Fibroblast of skin of abdomen (primary cell): ENCODE measurements around the gene DHPS.
A peak's percentile ranks its signal among the peaks of the same experiment; 100 is the strongest.
"Not testable (repeated sequence)": the region's sequence is repeated elsewhere in the genome, so short reads cannot be mapped to it uniquely, and the experiment has no call there.

Experiments
- DNase-seq: peaks from one replicate; pipeline ENCODE4 v3.0.0-alpha.2; 2013

The DHPS gene

GRCh38 chr19:12705169-12705568, 23.5 kb upstream of the DHPS start:
- DNase-seq = no peak

DNA sequence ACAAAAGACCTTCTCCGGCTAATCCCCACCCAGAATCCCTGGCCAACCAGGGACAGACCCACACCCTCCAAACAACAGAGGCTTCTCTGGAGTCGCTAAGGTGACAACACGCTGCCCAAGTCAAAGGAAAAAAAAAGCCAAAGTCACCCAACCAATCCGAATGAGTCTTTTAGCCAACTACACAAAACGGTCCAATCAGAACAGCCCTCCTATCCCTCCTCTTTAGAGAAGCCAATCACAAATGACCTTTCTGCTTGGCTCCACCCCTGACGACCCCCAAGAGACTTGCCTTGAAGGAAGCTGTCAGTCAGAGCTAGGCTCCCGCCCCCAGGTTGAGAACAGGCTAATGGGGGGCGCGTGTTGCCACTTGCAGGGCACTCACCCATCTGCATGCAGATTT, 21.4 kb upstream of the DHPS start:
- DNase-seq = peak; percentile 31

GRCh38 chr19:12701596-12702282, 20.1 kb upstream of the DHPS start:
- no peak for DNase-seq

DNA sequence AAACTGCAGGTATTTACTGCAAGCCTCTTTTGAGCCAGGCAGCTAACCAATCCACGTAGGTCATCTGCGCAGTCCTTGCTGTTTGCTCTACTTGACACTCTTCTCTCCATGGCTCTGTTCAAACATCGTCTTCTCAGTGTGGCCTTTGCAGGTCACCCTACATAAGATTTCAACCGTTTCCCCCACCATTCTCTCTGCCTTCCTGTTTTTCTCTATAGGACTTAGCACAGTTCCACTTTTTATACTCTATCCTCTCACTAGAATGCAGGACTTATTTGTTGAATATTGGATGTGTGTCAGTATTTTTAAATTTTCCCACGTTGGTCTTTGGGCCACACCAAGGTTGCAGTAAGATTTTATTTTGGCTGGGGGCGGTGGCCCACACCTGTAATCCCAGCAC, 16.5 kb upstream of the DHPS start:
- no peak for DNase-seq

- not testable (repeated sequence) for DNase-seq
These were observed 15.7 kb upstream of the DHPS start for GRCh38 chr19:12697425-12697824.

- DNase-seq = peak; percentile 96
These were observed 15.0 kb upstream of the DHPS start, which contains the start of gene FBXW9 for GRCh38 chr19:12696366-12697335. TSS of gene FBXW9 (minus strand) at chr19:12696631. CDS start at chr19:12696581, 50 bp downstream.

DNA sequence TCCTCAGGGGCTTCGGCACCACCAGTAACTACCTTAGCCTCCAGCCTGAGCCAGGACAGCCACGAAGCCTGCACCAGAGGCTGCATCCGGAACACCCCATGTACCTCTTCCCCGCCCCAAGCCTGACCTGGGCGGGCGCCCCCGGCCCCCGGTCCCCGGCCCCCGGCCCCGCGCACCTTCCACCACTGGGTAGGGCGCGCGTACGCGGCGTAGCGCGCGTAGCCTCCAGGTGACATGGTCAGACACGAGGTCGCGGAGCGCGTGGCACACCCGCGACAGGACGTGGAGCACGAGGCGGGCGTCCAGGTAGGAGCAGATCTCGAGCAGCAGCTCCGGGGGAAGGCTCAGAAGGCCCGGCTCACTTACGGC, 14.3 kb upstream of the DHPS start:
- no peak for DNase-seq

GRCh38 chr19:12695514-12695913, 13.8 kb upstream of the DHPS start:
- DNase-seq = no peak

DNA sequence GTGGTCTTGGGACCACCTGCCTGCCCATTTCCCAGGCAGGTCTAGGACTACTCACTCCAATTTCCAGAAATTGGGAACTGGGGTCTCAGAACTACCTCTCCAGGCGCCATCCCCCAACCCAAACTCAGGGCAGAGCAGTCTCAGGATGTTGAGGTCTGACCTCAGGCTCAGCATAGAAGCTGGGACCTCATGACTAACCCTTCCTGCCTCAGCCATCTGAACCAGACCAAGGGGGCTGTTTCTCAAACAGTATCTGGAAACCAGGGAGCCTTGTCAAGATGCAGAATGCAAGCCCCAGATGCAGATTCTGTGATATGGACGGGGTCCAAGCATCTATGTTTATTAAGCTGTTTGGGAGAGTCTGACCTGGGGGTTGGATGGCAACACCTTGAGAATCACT, 13.4 kb upstream of the DHPS start:
- DNase-seq = no peak

DNA sequence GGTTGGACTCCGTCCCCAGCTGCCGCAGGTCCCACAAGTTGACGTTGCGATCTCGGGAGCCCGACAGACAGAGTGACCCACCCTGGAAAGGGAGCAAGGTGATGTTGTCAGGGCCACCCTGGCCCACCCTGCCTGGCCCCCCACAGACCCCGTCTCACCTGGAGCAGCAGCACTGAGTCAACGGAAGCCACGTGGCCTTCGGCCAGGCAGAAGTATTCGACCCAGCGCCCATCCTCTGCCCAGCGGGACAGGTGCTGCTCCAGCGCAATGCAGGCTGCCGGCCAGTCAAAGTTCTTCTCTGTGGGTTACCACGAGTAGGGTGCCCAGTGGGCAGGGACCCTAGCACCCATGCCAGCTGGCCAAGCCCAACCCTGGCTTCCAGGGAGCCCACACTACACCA, 13.0 kb upstream of the DHPS start:
- no peak for DNase-seq

DNA sequence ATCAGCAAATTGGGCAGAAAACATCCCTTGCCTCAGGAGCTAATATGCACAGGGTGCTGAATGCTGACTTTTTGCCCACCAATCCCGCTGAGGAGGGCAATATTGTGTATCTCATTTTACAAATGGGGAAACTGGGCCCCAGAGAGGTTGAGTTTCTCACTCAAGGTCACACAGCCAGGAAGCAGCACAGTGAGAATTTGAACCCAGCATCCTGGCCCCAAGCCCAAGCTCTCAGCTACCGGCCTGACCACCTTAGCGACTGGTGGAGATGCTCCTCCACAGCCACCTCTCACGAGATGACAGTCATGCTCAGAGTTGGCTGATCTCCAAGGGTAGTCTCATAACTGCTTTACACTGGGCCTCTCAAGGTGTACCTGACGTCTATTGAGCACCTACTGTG, 11.3 kb upstream of the DHPS start:
- DNase-seq = no peak

DNA sequence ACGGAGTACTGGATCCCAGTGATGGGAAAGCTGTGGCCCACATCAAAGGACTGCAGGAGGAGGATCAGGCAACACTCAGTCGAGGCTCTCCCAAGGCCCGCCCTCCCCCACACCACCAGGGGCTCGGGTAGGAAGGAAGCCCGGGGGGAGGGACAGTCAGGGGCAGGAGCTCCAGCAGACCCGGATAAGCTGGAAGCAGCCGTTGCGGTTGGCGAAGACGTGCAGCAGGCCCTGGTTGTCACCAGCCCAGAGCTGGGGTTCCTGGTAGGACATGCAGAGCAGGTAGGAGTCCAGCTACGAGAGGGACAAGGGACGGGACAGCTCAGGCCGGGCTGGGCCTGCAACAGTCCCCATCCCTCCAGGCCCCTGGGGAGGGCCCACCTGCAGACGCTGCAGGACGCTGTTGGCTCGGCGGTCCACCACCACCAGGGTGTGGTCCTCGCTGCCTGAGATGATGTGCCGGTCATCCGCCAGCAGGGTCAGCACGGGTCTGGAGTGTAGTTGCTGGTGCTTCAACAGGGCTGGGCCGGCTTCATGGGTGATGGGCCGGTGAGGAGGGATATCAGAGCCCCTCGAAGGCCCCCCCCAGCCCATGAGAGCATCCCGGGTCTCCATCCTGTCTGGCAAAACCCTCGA, 8.0 kb upstream of the DHPS start:
- no peak for DNase-seq

- no peak for DNase-seq
These were observed 7.3 kb upstream of the DHPS start for GRCh38 chr19:12689012-12689411.

GRCh38 chr19:12687496-12688196, 6.0 kb upstream of the DHPS start, which contains the start of gene GNG14:
TSS of gene GNG14 (plus strand) at chr19:12687998. CDS start at chr19:12688049, 51 bp downstream.
- no peak for DNase-seq

- no peak for DNase-seq
These were observed 4.2 kb upstream of the DHPS start for GRCh38 chr19:12685831-12686230.

DNA sequence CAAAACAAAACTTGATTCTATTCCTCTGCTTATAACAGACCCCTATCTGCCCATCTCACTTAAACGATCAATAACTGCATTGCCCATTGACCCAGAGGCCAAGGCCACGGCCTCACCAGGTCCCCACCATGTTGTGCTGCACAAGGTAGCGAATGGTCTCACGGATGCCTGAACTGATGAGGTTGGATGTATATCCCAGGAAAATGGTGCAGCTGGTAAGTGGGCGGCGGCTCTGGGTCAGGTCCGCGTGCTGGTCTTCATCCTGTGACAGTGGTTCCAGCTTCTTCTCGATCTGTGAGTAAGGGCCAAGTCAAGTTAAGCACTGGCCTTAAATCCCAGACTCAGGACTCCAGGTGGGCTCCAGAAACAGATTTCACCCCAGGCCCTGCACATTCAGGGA, 1.6 kb downstream of the DHPS start:
- no peak for DNase-seq

- not testable (repeated sequence) for DNase-seq
These were observed 3.6 kb downstream of the DHPS start for GRCh38 chr19:12678039-12678438.

GRCh38 chr19:12676928-12677327, 4.8 kb downstream of the DHPS start:
- no peak for DNase-seq

DNA sequence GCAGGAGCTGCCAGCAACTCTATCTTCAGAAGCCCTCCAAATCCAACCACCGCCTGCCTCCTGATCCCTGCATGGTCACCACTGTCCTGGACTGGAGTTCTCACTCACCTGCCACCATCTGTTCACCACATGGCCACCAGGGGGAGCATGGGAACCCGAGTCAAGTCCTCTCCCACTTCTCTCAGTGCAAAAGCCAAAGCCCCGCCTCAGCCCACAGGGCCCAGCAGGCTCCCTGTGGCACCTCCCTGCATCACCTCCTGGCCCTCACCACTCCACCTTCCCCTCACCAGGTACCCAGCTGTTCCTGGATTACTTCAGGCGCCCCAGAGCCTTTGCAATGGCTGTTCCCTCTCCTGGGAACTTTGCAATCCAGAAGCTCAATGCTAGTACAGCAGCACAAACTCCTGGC, 5.3 kb downstream of the DHPS start:
- peak; percentile 65 for DNase-seq

- DNase-seq = no peak
These were observed 5.7 kb downstream of the DHPS start for GRCh38 chr19:12675940-12676339.

GRCh38 chr19:12675399-12675798, 6.3 kb downstream of the DHPS start:
- DNase-seq = no peak

- DNase-seq = no peak
These were observed 8.9 kb downstream of the DHPS start for GRCh38 chr19:12672744-12673143.
